H9 (cell line): ENCODE data around the gene POU6F2. TPM values are rescaled to one million over a fixed set of nuclear protein-coding genes. Genes with fewer than 3 reads are reported as not detected.

Experiments
- DNase-seq: peaks from one replicate; pipeline ENCODE4 v3.0.0-alpha.2; 2017
- H2AFZ ChIP-seq: one replicate; pipeline ENCODE4 v1.6.1; 2013; ENCODE audit warnings: mild to moderate bottlenecking, low read length, control low read depth, moderate library complexity
- H2AK5ac ChIP-seq: 2 replicates; pipeline ENCODE4 v1.6.1; 2013; ENCODE audit warnings: low read length, control low read depth, mixed read lengths; ENCODE audit not compliant: insufficient read length
- H2BK120ac ChIP-seq: one replicate; pipeline ENCODE4 v1.6.1; 2013; ENCODE audit warnings: low read depth, mild to moderate bottlenecking, low read length, control low read depth, inconsistent platforms; ENCODE audit not compliant: poor library complexity, severe bottlenecking
- H2BK12ac ChIP-seq: 2 replicates; pipeline ENCODE4 v1.6.1; 2013; ENCODE audit warnings: low read length, control low read depth, mixed read lengths, low read depth; ENCODE audit not compliant: insufficient read length
- H2BK15ac ChIP-seq: 2 replicates; pipeline ENCODE4 v1.6.1; 2013; ENCODE audit warnings: low read depth, low read length, control low read depth
- H2BK20ac ChIP-seq: one replicate; pipeline ENCODE4 v1.6.1; 2013; ENCODE audit warnings: low read depth, mild to moderate bottlenecking, low read length, control low read depth, inconsistent platforms; ENCODE audit not compliant: poor library complexity, severe bottlenecking
- H2BK5ac ChIP-seq: 2 replicates; pipeline ENCODE4 v1.6.1; 2013; ENCODE audit warnings: low read length, control low read depth, mixed read lengths; ENCODE audit not compliant: insufficient read length
- H3K14ac ChIP-seq: 2 replicates; pipeline ENCODE4 v1.6.1; 2013; ENCODE audit warnings: low read length, control low read depth; ENCODE audit not compliant: insufficient read depth
- H3K18ac ChIP-seq: 2 replicates; pipeline ENCODE4 v1.6.1; 2013; ENCODE audit warnings: low read depth, mild to moderate bottlenecking, mixed read lengths, low read length, control low read depth; ENCODE audit not compliant: insufficient read length
- H3K23ac ChIP-seq: 2 replicates; pipeline ENCODE4 v1.6.1; 2013; ENCODE audit warnings: low read length, control low read depth, mixed read lengths, low read depth; ENCODE audit not compliant: insufficient read length
- H3K23me2 ChIP-seq: 2 replicates; pipeline ENCODE4 v1.6.1; 2013; ENCODE audit warnings: low read depth, mild to moderate bottlenecking, mixed read lengths, low read length, control low read depth; ENCODE audit not compliant: insufficient read length, poor library complexity, severe bottlenecking
- H3K27ac ChIP-seq: 2 replicates; pipeline ENCODE4 v1.5.1; 2013; ENCODE audit warnings: low read length, control low read depth, mixed read lengths, low read depth; ENCODE audit not compliant: insufficient read length
- H3K27me3 ChIP-seq: 2 replicates; pipeline ENCODE4 v1.6.1; 2013; ENCODE audit warnings: low read length, control low read depth, inconsistent platforms; ENCODE audit not compliant: insufficient read depth
- H3K4ac ChIP-seq: 2 replicates; pipeline ENCODE4 v1.6.1; 2013; ENCODE audit warnings: low read depth, mild to moderate bottlenecking, control low read depth, inconsistent platforms, low read length, moderate library complexity
- H3K4me1 ChIP-seq: 2 replicates; pipeline ENCODE4 v1.6.1; 2013; ENCODE audit warnings: low read length, control low read depth, inconsistent platforms; ENCODE audit not compliant: insufficient read depth
- H3K4me2 ChIP-seq: 2 replicates; pipeline ENCODE4 v1.6.1; 2013; ENCODE audit warnings: low read length, control low read depth, mixed read lengths; ENCODE audit not compliant: insufficient read length, insufficient read depth
- H3K56ac ChIP-seq: 2 replicates; pipeline ENCODE4 v1.6.1; 2013; ENCODE audit warnings: low read depth, mild to moderate bottlenecking, mixed read lengths, low read length, control low read depth; ENCODE audit not compliant: insufficient read length
- H3K79me1 ChIP-seq: 2 replicates; pipeline ENCODE4 v1.6.1; 2013; ENCODE audit warnings: low read depth, mild to moderate bottlenecking, moderate library complexity, low read length, control low read depth, inconsistent platforms; ENCODE audit not compliant: insufficient read depth, poor library complexity, severe bottlenecking
- H3K79me2 ChIP-seq: 2 replicates; pipeline ENCODE4 v1.6.1; 2013; ENCODE audit warnings: low read length, control low read depth, inconsistent platforms; ENCODE audit not compliant: insufficient read depth
- H3K9ac ChIP-seq: 2 replicates; pipeline ENCODE4 v1.6.1; 2013; ENCODE audit warnings: low read length, control low read depth, mixed read lengths; ENCODE audit not compliant: insufficient read length; ENCODE audit errors: extremely low read depth
- H3K9me3 ChIP-seq: one replicate; pipeline ENCODE4 v1.6.1; 2013; ENCODE audit warnings: low read depth, low read length, inconsistent platforms; ENCODE audit not compliant: control insufficient read depth
- H3T11ph ChIP-seq: one replicate; pipeline ENCODE4 v1.6.1; 2013; ENCODE audit warnings: mild to moderate bottlenecking, low read length, control low read depth, inconsistent platforms
- H4K20me1 ChIP-seq: one replicate; pipeline ENCODE4 v1.6.1; 2013; ENCODE audit not compliant: control insufficient read depth, insufficient read length, insufficient read depth
- H4K5ac ChIP-seq: 2 replicates; pipeline ENCODE4 v1.6.1; 2013; ENCODE audit warnings: low read depth, mild to moderate bottlenecking, mixed read lengths, low read length, control low read depth; ENCODE audit not compliant: insufficient read length
- H4K8ac ChIP-seq: replicated peaks from 2 replicates; pipeline ENCODE4 v1.6.1; 2013; ENCODE audit warnings: low read length, control low read depth, mixed read lengths, low read depth; ENCODE audit not compliant: insufficient read length
- H4K91ac ChIP-seq: 2 replicates; pipeline ENCODE4 v1.6.1; 2013; ENCODE audit warnings: low read depth, mild to moderate bottlenecking, moderate library complexity, mixed read lengths, low read length, control low read depth; ENCODE audit not compliant: insufficient read length
- H3K27ac Mint-ChIP-seq, 3 experiments: 2 replicates in 2 of 3; 3 replicates in 1 of 3; pipeline ENCODE4 v1.8.0; 2020 to 2021; ENCODE audit warnings: mixed read lengths in 3 of 3, mild to moderate bottlenecking in 1 of 3, moderate library complexity in 1 of 3
- H3K27me3 Mint-ChIP-seq: 2 replicates; pipeline ENCODE4 v1.8.0; 2021; ENCODE audit warnings: low read depth, mild to moderate bottlenecking, moderate library complexity, mixed read lengths
- H3K36me3 Mint-ChIP-seq, 3 experiments: 2 replicates in 2 of 3; 3 replicates in 1 of 3; pipeline ENCODE4 v1.8.0; 2020 to 2021; ENCODE audit warnings: low read depth in 3 of 3, mixed read lengths in 3 of 3; ENCODE audit not compliant: insufficient read depth in 1 of 3
- H3K4me1 Mint-ChIP-seq, 2 experiments: 2 replicates each; pipeline ENCODE4 v1.8.0; 2020; ENCODE audit warnings: mixed read lengths in 2 of 2
- H3K4me3 Mint-ChIP-seq, 2 experiments: 2 replicates in 1 of 2; 3 replicates in 1 of 2; pipeline ENCODE4 v1.8.0; 2020 to 2021; ENCODE audit warnings: mild to moderate bottlenecking in 2 of 2, mixed read lengths in 2 of 2, moderate library complexity in 1 of 2
- H3K9me3 Mint-ChIP-seq, 2 experiments: 2 replicates in 1 of 2; 3 replicates in 1 of 2; pipeline ENCODE4 v1.8.0; 2020; ENCODE audit warnings: mild to moderate bottlenecking in 2 of 2, mixed read lengths in 2 of 2, moderate library complexity in 1 of 2
- WGBS: extraction: QIAGEN DNeasy Blood & Tissue Kit; methylation state at CpG from one replicate; pipeline ENCODE4 v1.1.7; 2013; ENCODE audit warnings: missing lambda C conversion rate, low lambda C conversion rate, mixed read lengths; ENCODE audit not compliant: insufficient read length; ENCODE audit errors: extremely low coverage; 5-methylcytosine and 5-hydroxymethylcytosine counted together
- total RNA-seq: library from RNA; stranded (reverse); gene quantifications from 2 replicates; pipeline ENCODE4 v1.2.1, GENCODE V29; 2021
- TF ChIP-seq, protein P1 (sequence below): fragments of 200-600 bp; sonication (generic); conservative IDR thresholded peaks from 3 replicates; pipeline ENCODE4 v1.8.0; 2021; ENCODE audit warnings: antibody characterized with exemption, mild to moderate bottlenecking

The POU6F2 gene
- total RNA-seq, 1 experiment from 2014 or later = 1.9 TPM

DNA sequence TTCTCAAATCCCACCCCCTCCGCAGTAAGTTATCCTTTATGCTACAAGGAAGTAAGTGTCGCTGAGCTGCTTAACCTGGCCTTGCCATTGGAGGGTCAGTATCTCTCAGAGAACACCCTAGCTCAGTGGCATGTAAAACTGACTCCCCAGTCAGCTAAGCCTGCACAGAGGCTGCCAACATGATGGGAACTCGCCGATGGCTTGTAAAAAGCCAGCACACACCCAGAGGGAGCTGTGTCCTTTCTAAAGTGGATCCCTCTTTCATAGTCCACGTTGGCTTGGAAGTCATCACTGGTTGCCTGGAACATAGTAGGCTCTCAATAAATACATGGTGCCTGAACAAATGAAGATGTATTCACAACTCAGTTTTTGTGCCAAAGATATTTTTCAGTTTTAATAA, 339.4 kb downstream of the POU6F2 start:
- H2BK12ac ChIP-seq = no peak overlapping the region
- no peak overlapping the region for H2BK5ac ChIP-seq
- no peak overlapping the region for H3K14ac ChIP-seq
- H3K27me3 Mint-ChIP-seq = no peaks in the 10 kb centered on the region
- no peak overlapping the region for H2BK120ac ChIP-seq
- H3K27ac ChIP-seq = no peak overlapping the region
- H3T11ph ChIP-seq = no peak overlapping the region
- H3K4me1 ChIP-seq = no peaks in the 10 kb centered on the region
- no peaks in the 10 kb centered on the region for H4K20me1 ChIP-seq
- no peak overlapping the region for H2BK15ac ChIP-seq
- no peak overlapping the region for H3K18ac ChIP-seq
- H3K56ac ChIP-seq = no peak overlapping the region
- H3K9me3 Mint-ChIP-seq = no peaks in the 10 kb centered on the region
- H4K8ac ChIP-seq = no peak overlapping the region
- no peaks in the 10 kb centered on the region for H3K36me3 Mint-ChIP-seq
- H3K4ac ChIP-seq = no peak overlapping the region
- WGBS = no CpG with 5 or more reads among the region's 5 CpGs
- no peak overlapping the region for H3K27ac Mint-ChIP-seq
- no peaks in the 10 kb centered on the region for H3K79me2 ChIP-seq
- H3K23ac ChIP-seq = no peak overlapping the region
- H3K9me3 ChIP-seq = no peaks in the 10 kb centered on the region
- no peak overlapping the region for H3K4me2 ChIP-seq
- H3K4me3 Mint-ChIP-seq = no peak overlapping the region
- no peak overlapping the region for H4K91ac ChIP-seq
- no peak overlapping the region for H2BK20ac ChIP-seq
- no peaks in the 10 kb centered on the region for H3K27me3 ChIP-seq
- H3K23me2 ChIP-seq = no peaks in the 10 kb centered on the region
- no peak overlapping the region for H2AFZ ChIP-seq
- no peak overlapping the region for H4K5ac ChIP-seq
- peaks cover 36 to 43% of the 10 kb centered on the region in 2 experiments for H3K4me1 Mint-ChIP-seq
- TF ChIP-seq, protein P1, sequence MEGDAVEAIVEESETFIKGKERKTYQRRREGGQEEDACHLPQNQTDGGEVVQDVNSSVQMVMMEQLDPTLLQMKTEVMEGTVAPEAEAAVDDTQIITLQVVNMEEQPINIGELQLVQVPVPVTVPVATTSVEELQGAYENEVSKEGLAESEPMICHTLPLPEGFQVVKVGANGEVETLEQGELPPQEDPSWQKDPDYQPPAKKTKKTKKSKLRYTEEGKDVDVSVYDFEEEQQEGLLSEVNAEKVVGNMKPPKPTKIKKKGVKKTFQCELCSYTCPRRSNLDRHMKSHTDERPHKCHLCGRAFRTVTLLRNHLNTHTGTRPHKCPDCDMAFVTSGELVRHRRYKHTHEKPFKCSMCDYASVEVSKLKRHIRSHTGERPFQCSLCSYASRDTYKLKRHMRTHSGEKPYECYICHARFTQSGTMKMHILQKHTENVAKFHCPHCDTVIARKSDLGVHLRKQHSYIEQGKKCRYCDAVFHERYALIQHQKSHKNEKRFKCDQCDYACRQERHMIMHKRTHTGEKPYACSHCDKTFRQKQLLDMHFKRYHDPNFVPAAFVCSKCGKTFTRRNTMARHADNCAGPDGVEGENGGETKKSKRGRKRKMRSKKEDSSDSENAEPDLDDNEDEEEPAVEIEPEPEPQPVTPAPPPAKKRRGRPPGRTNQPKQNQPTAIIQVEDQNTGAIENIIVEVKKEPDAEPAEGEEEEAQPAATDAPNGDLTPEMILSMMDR = peak; percentile 25; the same call in 2 of the 3 replicates
- no peak overlapping the region for H2AK5ac ChIP-seq
- H3K79me1 ChIP-seq = no peaks in the 10 kb centered on the region
- H3K9ac ChIP-seq = no peak overlapping the region
- DNase-seq = peak; percentile 40
